Activated CD4-positive, alpha-beta memory T cell treated with anti-CD3 and anti-CD28 coated beads for 36 hours (primary cell): Measurements from ENCODE around the gene NOTCH1. TPM values are rescaled to one million over a fixed set of nuclear protein-coding genes. Genes with fewer than 3 reads are reported as not detected.
"Not testable (repeated sequence)": the region's sequence is repeated elsewhere in the genome, so short reads cannot be mapped to it uniquely, and the experiment has no call there.

Experiments
- CTCF ChIA-PET: fragments of 350-600 bp; sonication (Branson Sonifier 250); formaldehyde crosslinking; loops from one replicate; lab custom pipeline; 2021; ENCODE audit warnings: antibody characterized with exemption, inconsistent platforms; lab: Charles Lee
- POLR2A ChIA-PET: fragments of 350-600 bp; sonication (Branson Sonifier 250); formaldehyde crosslinking; loops from one replicate; lab custom pipeline; 2021; ENCODE audit warnings: antibody characterized with exemption; lab: Charles Lee
- DNase-seq: peaks from one replicate; pipeline ENCODE4 v3.0.0-alpha.2; 2020
- H3K27ac Mint-ChIP-seq: one replicate; pipeline ENCODE4 v1.8.0; 2021; ENCODE audit warnings: mixed read lengths
- H3K27me3 Mint-ChIP-seq: one replicate; pipeline ENCODE4 v1.8.0; 2021; ENCODE audit warnings: mixed read lengths
- H3K36me3 Mint-ChIP-seq: one replicate; pipeline ENCODE4 v1.8.0; 2021; ENCODE audit warnings: mixed read lengths
- H3K4me1 Mint-ChIP-seq: one replicate; pipeline ENCODE4 v1.8.0; 2021; ENCODE audit warnings: low read depth, mixed read lengths
- H3K4me3 Mint-ChIP-seq: one replicate; pipeline ENCODE4 v1.8.0; 2021; ENCODE audit warnings: mild to moderate bottlenecking, mixed read lengths
- H3K9me3 Mint-ChIP-seq: one replicate; pipeline ENCODE4 v1.8.0; 2021; ENCODE audit warnings: mixed read lengths
- intact Hi-C: fragments of 100-400 bp; cut with micrococcal nuclease; formaldehyde crosslinking; loops from one replicate; pipeline ENCODE4 v1.15.1; 2023
- total RNA-seq, 2 experiments: library from RNA; stranded (reverse); gene quantifications; one replicate each; pipeline ENCODE4 v1.2.3, GENCODE V29; 2021

NOTCH1 gene
- total RNA-seq, 2 experiments from 2014 or later, result 67.0 to 68.3 TPM

DNA sequence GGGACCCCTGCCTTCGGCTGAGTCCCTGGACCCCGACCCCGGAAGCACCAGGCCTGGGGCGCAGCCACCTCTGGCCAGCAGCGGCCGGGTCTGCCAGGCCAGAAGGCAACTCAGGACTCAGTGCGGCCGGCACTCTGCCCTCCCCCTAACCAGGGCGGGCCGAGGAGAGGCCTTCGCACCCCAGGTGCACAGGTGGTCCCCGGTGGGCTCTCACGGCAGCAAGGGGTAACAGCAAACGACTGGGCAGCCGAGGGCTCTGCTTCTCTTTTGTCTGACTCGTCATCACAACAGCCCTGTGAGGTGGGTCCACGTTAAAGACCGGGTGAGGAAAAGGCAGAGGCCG, 20.7 kb upstream of the NOTCH1 start:
- Mint-ChIP-seq H3K9me3 (no peaks in the 10 kb centered on the region), H3K4me3 (no peak overlapping the region), H3K27ac (no peak overlapping the region), H3K4me1 (no peaks in the 10 kb centered on the region), H3K36me3 (no peaks in the 10 kb centered on the region), H3K27me3 (no peaks in the 10 kb centered on the region)
- CTCF ChIA-PET, result no interaction called here
- DNase-seq, result no peak
- POLR2A ChIA-PET, result no interaction called here
- intact Hi-C loops, result no loop called here

DNA sequence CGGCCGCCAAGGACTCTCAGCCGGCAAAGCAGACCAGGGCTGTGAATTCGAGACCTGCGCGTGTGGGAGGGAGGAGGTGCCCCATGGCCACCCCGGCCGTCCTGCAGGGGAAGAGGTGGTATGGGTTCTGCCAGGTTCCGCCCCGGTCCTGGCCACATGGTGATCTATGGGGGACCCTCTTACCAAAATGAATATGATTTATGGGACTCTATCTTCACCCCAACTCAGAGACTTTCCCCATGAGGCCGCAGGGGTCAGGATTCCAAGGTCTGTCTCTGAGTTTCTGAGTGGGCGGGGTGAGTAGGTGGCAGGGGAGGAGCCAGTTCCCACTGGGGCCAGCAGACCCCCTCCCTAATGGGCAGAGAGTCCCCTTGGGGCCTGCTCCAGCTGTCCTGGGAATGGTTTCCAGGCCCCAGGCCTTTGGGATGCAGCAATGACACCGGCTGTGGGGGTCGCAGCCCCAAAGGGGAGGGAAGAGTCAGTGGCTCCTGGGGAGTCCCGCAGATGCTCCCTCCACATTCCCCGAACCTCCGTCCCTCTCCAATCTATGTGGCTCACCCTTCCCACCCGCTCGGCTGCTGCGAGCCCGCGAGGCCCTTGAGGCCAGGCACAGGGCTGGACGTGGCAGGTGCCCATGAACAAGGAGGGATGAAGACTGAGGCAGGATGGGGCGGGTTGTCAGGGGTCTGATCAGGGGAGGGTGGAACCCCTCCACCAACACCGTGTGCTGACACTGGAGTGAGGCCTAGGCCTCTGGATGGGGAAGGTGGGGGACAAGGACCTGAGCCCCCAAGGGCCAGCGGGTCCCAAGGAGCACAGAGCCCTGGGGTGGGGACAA, 20.1 kb upstream of the NOTCH1 start:
- no peak overlapping the region for H3K27ac Mint-ChIP-seq
- no peak for DNase-seq
- ChIA-PET POLR2A (no interaction called here), CTCF (no interaction called here)
- H3K36me3 Mint-ChIP-seq, result no peaks in the 10 kb centered on the region
- no peaks in the 10 kb centered on the region for H3K27me3 Mint-ChIP-seq
- H3K4me3 Mint-ChIP-seq, result no peak overlapping the region
- H3K9me3 Mint-ChIP-seq, result no peaks in the 10 kb centered on the region
- no peaks in the 10 kb centered on the region for H3K4me1 Mint-ChIP-seq
- intact Hi-C loops, result no loop called here

DNA sequence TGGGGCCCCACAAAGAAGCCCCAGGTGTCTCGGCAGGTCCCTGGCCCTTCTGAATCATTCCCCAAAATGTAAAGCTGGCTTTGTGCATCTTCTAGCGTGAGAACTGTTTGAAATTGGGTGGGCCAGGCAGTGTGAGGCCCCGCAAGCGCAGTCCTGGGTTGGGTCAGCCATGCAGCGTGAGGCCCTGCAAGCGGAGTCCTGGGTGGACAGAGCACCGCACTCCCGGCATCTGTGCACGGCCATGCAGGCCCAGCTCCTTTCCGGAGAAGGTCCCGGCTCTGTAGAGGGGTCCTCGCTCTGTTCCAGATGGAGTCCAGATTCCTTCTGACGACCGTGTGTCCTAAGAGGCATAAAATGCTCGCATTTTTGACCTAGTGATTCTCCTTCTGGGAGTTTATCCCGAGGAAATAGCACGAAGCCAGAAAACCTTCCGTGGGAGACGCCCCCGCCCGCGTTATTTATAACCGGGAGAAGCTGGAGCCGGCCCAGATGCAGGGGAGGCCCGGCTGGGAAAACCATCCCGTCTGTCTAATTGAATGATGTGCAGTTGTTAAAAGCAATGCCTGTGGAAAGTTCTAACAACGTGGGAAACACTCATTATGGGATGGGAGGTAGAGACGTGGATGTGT, 19.4 kb upstream of the NOTCH1 start:
- ChIA-PET POLR2A (no interaction called here), CTCF (no interaction called here)
- intact Hi-C loops, result no loop called here
- Mint-ChIP-seq H3K36me3 (no peaks in the 10 kb centered on the region), H3K4me1 (no peaks in the 10 kb centered on the region), H3K27me3 (no peaks in the 10 kb centered on the region), H3K27ac (no peak overlapping the region), H3K9me3 (peaks cover 5% of the 10 kb centered on the region), H3K4me3 (no peak overlapping the region)
- DNase-seq, result no peak

DNA sequence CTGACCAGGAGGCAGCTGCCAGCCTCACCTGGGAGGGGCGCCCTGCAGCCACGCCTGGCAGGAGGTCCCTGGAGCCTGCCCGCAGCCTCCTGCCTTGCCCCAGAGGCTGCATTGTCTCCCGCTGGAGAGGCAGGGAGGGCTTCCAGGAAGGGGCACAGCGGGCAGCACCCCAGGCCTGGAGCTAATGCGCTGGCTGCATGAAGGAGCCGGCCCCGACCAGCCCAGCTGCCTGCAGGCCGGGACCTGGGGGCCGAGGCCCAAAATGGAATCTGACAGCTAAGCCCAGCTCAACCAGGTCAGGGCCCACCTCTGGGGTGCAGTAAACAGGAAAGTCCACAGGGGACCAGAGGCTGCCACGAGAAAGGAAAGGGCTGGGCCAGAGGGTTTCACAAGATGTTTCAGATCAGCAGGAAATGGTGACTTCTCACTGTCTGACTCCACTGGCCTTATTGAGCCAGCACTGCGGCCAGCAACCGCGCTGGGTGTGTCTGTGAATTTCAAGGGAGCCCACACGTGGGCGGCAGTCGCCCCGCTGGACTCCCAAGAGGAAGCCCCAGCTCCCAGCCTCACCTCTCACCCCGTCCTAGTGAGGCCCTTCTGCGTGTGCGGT, 18.6 kb upstream of the NOTCH1 start:
- H3K4me3 Mint-ChIP-seq, result no peak overlapping the region
- CTCF ChIA-PET, result no interaction called here
- peaks cover 9% of the 10 kb centered on the region for H3K9me3 Mint-ChIP-seq
- H3K36me3 Mint-ChIP-seq, result no peaks in the 10 kb centered on the region
- POLR2A ChIA-PET, result no interaction called here
- no peaks in the 10 kb centered on the region for H3K4me1 Mint-ChIP-seq
- no peak for DNase-seq
- no peak overlapping the region for H3K27ac Mint-ChIP-seq
- intact Hi-C loops, result no loop called here
- no peaks in the 10 kb centered on the region for H3K27me3 Mint-ChIP-seq

DNA sequence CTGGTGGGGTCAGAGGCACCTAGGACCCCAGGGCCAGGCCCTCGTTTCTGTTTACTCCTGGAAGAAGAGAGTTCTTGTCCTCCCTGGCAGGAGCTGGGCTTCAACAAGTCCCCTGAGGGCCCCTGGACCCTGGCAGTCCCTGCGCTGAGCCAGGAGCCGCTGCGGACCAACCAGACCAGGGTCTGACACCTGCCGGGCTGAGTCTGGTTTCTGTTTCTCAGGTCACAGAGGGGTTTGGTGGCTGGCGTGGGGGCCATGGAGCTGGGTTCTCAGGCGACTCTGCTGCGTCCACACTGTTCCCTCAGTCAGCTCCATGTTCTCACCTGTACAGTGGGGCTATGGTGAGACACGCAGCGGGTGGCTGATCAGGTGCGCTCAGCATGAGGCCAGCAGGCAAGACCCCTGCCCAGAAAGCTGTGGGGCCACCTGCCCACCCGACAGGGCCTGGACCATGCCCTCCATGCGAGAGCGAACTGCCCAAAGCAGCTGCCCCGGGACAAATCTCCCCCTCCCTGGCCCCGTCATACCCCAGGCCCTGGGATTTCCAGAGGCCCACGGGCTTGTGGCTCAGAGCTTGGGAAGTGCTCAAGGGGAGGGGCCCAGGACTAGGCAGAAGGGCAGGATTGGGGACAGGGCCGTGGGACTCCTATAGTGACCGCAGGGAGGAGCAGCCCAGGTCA, 17.9 kb upstream of the NOTCH1 start:
- DNase-seq, result no peak
- H3K9me3 Mint-ChIP-seq, result peaks cover 15% of the 10 kb centered on the region
- no peaks in the 10 kb centered on the region for H3K27me3 Mint-ChIP-seq
- no peak overlapping the region for H3K4me3 Mint-ChIP-seq
- H3K27ac Mint-ChIP-seq, result no peak overlapping the region
- no peaks in the 10 kb centered on the region for H3K4me1 Mint-ChIP-seq
- intact Hi-C loops, result no loop called here
- H3K36me3 Mint-ChIP-seq, result no peaks in the 10 kb centered on the region
- POLR2A ChIA-PET, result no interaction called here
- CTCF ChIA-PET, result no interaction called here

DNA sequence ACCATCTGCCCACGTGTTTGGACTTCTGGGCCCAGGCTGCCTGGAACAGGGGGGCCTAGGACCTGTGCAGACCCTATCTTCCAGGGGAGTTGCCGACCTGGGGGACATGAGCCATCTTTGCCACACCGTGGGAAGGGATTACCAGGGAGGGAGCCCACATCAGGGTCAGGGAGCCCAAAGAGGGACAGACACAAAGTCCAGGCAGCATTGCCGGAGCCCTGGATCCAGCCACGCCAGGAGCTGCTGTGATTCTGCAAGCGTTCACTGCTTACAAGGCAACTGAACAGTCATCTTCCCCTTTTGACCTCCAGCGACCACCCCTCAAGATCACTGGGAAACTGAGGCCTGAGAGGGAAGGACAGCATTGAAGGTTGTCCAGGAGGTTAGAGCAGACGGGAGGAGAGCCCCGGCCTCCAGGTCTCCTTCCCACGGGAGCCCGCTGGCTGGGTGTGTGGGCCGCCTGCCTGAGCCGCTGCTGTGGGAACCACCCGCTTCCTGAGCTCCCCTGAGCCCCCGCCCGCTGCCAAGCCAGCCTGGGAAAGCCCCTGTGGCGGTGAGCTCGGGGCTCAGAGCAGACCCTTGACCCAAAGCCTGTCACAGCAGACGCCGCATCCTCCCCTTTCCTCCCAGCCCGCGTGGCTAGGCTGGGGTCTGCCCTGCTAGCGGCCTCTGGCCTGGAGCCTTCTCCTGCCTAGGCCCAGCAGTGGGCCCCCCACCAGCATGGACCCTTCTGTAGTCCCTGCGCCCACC, 17.1 kb upstream of the NOTCH1 start:
- Mint-ChIP-seq H3K4me1 (peaks cover 2% of the 10 kb centered on the region), H3K4me3 (no peak overlapping the region), H3K27me3 (no peaks in the 10 kb centered on the region), H3K36me3 (no peaks in the 10 kb centered on the region), H3K27ac (no peak overlapping the region), H3K9me3 (peaks cover 17% of the 10 kb centered on the region)
- ChIA-PET CTCF (no interaction called here), POLR2A (no interaction called here)
- intact Hi-C loops, result no loop called here
- DNase-seq, result no peak

DNA sequence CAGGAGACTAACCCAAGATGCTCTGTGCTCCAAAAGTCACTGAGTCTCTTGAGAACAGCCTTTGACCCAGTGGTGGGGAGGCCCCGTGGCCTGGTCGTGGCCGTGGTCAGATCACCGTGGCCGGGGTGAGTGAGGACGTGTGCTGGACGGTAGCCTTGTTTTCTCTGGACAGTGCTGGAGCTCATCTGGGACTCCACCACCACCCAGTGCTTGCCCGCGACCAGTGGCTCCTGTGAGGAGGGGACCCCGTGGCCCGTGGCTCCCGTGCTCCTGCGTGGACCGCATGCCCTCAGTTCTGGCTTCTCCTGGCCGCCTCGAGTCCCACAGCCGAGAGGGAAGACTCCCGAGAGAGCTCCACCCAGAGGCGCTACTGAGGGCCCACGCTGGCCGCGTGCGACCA, 15.9 kb upstream of the NOTCH1 start:
- intact Hi-C loops, result no loop called here
- H3K27me3 Mint-ChIP-seq, result no peaks in the 10 kb centered on the region
- ChIA-PET CTCF (no interaction called here), POLR2A (no interaction called here)
- H3K4me3 Mint-ChIP-seq, result no peak overlapping the region
- peaks cover 17% of the 10 kb centered on the region for H3K9me3 Mint-ChIP-seq
- H3K27ac Mint-ChIP-seq, result no peak overlapping the region
- no peaks in the 10 kb centered on the region for H3K36me3 Mint-ChIP-seq
- peaks cover 2% of the 10 kb centered on the region for H3K4me1 Mint-ChIP-seq
- DNase-seq, result no peak

DNA sequence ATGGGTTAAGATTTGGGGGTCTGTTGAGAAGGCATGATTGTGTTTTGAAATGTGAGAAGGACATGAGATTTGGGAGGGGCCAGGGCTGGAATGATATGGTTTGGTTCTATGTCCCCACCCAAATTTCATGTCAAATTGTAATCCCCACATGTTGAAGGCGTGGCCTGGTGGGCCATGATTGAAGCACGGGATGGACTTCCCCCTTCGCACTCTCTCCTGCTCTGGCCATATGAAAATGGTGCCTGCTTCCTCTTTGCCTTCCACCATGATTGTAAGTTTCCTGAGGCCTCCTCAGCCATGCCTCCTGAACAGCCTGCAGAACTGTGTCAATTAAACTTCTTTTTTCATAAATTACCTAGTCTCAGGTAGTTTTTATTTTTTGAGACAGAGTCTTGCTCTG, 14.7 kb upstream of the NOTCH1 start:
- peaks cover 17% of the 10 kb centered on the region for H3K9me3 Mint-ChIP-seq
- CTCF ChIA-PET, result no interaction called here
- no peak for DNase-seq
- H3K36me3 Mint-ChIP-seq, result no peaks in the 10 kb centered on the region
- intact Hi-C loops, result no loop called here
- H3K4me1 Mint-ChIP-seq, result peaks cover 2% of the 10 kb centered on the region
- no peak overlapping the region for H3K4me3 Mint-ChIP-seq
- no peak overlapping the region for H3K27ac Mint-ChIP-seq
- no peaks in the 10 kb centered on the region for H3K27me3 Mint-ChIP-seq
- POLR2A ChIA-PET, result no interaction called here

DNA sequence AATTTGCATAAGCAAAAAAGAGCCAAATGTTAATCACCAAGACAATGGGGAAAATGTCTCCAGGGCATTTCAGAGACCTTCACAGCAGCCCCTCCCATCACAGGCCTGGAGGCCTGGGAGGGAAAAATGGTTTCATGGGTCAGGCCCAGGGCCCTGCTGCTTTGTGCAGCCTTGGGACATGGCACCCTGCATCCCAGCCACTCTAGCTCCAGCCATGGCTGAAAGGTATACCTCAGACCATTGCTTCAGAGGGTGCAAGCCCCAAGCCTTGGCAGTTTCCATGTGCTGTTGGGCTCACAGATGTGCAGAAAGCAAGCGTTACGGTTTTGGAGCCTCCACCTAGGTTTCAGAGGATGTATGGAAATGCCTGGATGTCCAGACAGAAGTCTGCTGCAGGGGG, 13.5 kb upstream of the NOTCH1 start:
- H3K4me3 Mint-ChIP-seq, H3K36me3 Mint-ChIP-seq, H3K4me1 Mint-ChIP-seq, CTCF ChIA-PET, POLR2A ChIA-PET, H3K27ac Mint-ChIP-seq, DNase-seq, H3K27me3 Mint-ChIP-seq, intact Hi-C loops: not testable (repeated sequence)
- H3K9me3 Mint-ChIP-seq, result peaks cover 17% of the 10 kb centered on the region

DNA sequence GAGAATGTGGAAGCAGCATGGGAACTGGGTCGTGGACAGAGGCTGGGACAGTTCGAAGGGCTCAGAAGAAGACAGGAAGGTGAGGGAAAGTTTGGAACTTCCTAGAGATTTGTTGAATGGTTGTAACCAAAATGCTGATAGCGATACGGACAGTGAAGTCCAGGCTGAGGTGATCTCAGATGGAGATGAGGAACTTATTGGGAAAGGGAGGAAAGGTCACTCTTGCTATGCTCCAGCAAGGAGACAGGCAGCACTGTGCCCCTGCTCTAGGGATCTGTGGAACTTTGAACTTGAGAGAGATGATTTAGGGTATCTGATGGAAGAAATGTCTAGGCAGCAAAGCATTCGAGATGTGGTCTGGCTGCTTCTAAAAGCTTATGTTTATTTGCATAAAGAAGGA, 13.0 kb upstream of the NOTCH1 start:
- H3K36me3 Mint-ChIP-seq, H3K27me3 Mint-ChIP-seq, H3K4me3 Mint-ChIP-seq, DNase-seq, H3K4me1 Mint-ChIP-seq, H3K27ac Mint-ChIP-seq, intact Hi-C loops, POLR2A ChIA-PET, CTCF ChIA-PET: not testable (repeated sequence)
- peaks cover 17% of the 10 kb centered on the region for H3K9me3 Mint-ChIP-seq

DNA sequence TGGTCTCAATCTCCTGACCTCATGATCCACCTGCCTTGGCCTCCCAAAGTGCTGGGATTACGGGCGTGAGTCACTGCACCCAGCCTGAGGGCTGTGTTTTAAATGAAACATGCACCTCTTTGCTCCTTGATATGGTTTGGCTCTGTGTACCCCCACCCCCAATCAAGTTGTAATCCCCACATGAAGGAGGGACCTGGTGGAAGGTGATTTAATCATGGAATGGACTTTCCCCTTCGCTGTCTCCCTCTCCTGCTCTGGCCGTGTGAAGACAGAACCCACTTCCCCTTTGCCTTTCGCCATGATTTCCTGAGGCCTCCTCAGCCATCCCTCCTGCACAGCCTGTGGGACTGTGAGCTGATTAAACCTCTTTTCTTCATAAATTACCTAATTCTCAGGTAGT, 12.5 kb upstream of the NOTCH1 start:
- H3K27me3 Mint-ChIP-seq, result no peaks in the 10 kb centered on the region
- no peak overlapping the region for H3K27ac Mint-ChIP-seq
- CTCF ChIA-PET, result no interaction called here
- intact Hi-C loops, result no loop called here
- peaks cover 2% of the 10 kb centered on the region for H3K4me1 Mint-ChIP-seq
- no peak overlapping the region for H3K4me3 Mint-ChIP-seq
- POLR2A ChIA-PET, result no interaction called here
- DNase-seq, result no peak
- H3K36me3 Mint-ChIP-seq, result no peaks in the 10 kb centered on the region
- H3K9me3 Mint-ChIP-seq, result peaks cover 17% of the 10 kb centered on the region

DNA sequence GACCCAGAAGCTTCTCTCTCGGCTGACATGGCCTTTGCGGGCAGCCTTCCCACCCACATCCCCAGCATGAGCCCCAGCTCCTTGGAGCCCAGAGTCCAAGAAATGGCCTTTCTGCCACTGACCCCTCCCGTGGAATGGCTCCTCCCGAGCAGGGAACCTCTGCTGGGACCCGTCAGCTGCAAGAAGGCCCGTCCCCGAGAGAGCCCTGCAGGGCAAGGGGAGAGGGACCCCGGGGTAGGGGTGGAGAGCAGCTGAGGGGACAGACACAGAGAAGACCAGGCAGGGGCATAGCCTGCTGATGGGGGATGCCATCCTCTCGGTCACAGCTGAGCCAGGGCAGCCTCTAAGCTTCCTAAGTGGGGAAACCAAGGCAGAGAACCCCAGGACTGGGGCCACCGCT, 11.2 kb upstream of the NOTCH1 start:
- POLR2A ChIA-PET, result interaction anchor here (1.3 kb wide), 1 partner anchor 9 kb away, joined by 5 read pairs; no protein-coding TSS in a partner anchor
- H3K36me3 Mint-ChIP-seq, result no peaks in the 10 kb centered on the region
- H3K4me3 Mint-ChIP-seq, result no peak overlapping the region
- intact Hi-C loops, result no loop called here
- H3K4me1 Mint-ChIP-seq, result peaks cover 7% of the 10 kb centered on the region
- no peak for DNase-seq
- CTCF ChIA-PET, result interaction anchor here (0.7 to 1.0 kb wide), 2 partner anchors 65 to 75 kb away, joined by 3 to 4 read pairs; no protein-coding TSS in a partner anchor
- H3K27ac Mint-ChIP-seq, result no peak overlapping the region
- no peaks in the 10 kb centered on the region for H3K27me3 Mint-ChIP-seq
- H3K9me3 Mint-ChIP-seq, result peaks cover 17% of the 10 kb centered on the region
